Occipital lobe (tissue), 2 donors: Measurements from ENCODE around the gene NDRG3. TPM values are rescaled to one million over a fixed set of nuclear protein-coding genes. Genes with fewer than 3 reads are reported as not detected.

Source experiments
- DNase-seq: peaks from one replicate; lab custom pipeline; 2025; lab: John Stamatoyannopoulos, UW
- total RNA-seq: library from RNA; depleted of rRNA; stranded (reverse); fragments of >200 nt; gene quantifications from one replicate; pipeline ENCODE4 v1.2.3, GENCODE V29; 2014

The NDRG3 gene
- total RNA-seq, 1 donor from 2014 or later: 43.7 TPM

GRCh38 chr20:36761125-36761524, 15.2 kb upstream of the NDRG3 start:
- no peak for DNase-seq

GRCh38 chr20:36760647-36761046, 14.8 kb upstream of the NDRG3 start:
- no peak for DNase-seq

- no peak for DNase-seq
These were observed 12.4 kb upstream of the NDRG3 start for GRCh38 chr20:36758276-36758675.

GRCh38 chr20:36756496-36756895, 10.6 kb upstream of the NDRG3 start:
- DNase-seq: no peak

GRCh38 chr20:36754656-36755222, 8.8 kb upstream of the NDRG3 start:
- no peak for DNase-seq

- no peak for DNase-seq
These were observed 6.7 kb upstream of the NDRG3 start for GRCh38 chr20:36752582-36752981.

- DNase-seq: no peak
These were observed 510 bp downstream of the NDRG3 start for GRCh38 chr20:36745234-36745926.

- peak; percentile 60 for DNase-seq
These were observed 1.1 kb downstream of the NDRG3 start for GRCh38 chr20:36744764-36745191.

- no peak for DNase-seq
These were observed 1.6 kb downstream of the NDRG3 start for GRCh38 chr20:36744243-36744642.

GRCh38 chr20:36742558-36742957, 3.3 kb downstream of the NDRG3 start:
- no peak for DNase-seq

GRCh38 chr20:36741072-36741471, 4.8 kb downstream of the NDRG3 start:
- no peak for DNase-seq

- DNase-seq: no peak
These were observed 8.7 kb downstream of the NDRG3 start for GRCh38 chr20:36737183-36737499.

GRCh38 chr20:36736451-36737182, 9.3 kb downstream of the NDRG3 start:
- no peak for DNase-seq

- no peak for DNase-seq
These were observed 13.4 kb downstream of the NDRG3 start for GRCh38 chr20:36732456-36732855.

- DNase-seq: no peak
These were observed 16.9 kb downstream of the NDRG3 start for GRCh38 chr20:36728986-36729385.

- DNase-seq: no peak
These were observed 19.7 kb downstream of the NDRG3 start for GRCh38 chr20:36726168-36726567.

GRCh38 chr20:36720510-36720909, 25.4 kb downstream of the NDRG3 start:
- no peak for DNase-seq

GRCh38 chr20:36717657-36718056, 28.2 kb downstream of the NDRG3 start:
- DNase-seq: no peak

GRCh38 chr20:36717021-36717420, 28.9 kb downstream of the NDRG3 start:
- DNase-seq: no peak

- DNase-seq: no peak
These were observed 33.1 kb downstream of the NDRG3 start for GRCh38 chr20:36712775-36713174.

GRCh38 chr20:36709126-36709525, 36.8 kb downstream of the NDRG3 start:
- DNase-seq: no peak

GRCh38 chr20:36703530-36703929, 42.4 kb downstream of the NDRG3 start:
- DNase-seq: no peak

- no peak for DNase-seq
These were observed 45.5 kb downstream of the NDRG3 start for GRCh38 chr20:36700438-36700837.
